ENCODE data around the gene TMEM184C.

Gene TMEM184C

DNA sequence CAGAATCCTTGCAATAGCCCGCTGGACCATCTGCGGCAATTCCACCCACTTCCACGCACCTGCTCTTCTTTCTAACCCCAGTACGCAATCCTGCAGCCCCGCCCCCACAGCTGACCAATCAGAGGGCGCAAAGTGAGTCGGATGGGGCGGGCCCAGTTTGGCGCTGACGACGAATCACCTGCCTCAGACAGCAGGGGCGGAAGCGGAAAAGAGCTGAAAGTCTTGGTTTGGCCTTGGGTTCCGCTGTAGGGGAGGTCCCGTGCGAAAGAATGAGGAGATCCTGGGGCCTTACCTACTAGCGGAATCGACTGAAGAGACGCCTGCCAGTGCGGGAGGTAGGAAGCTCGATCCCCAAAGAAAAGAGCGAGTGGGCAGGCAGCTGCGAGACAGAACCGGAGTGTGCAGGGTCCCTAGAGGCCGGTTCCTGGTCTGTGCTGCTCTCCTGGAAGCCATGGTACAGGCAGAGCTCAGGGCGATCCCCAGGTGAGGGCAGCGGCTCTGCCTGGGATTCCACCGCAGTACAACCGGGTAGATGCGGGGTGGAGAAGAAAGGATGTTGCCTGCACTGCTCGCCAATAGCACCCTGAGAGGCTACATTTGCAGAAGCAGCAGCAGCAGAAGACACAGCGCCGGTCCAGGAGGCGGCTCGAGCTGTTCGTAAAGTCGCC is at the start of gene TMEM184C:
TMEM184C (plus strand) TSS at position 225 of the 668 bp plus-strand sequence. CDS start 560 bp downstream, outside the sequence.
- peak; percentile 80 for DNase-seq

DNA sequence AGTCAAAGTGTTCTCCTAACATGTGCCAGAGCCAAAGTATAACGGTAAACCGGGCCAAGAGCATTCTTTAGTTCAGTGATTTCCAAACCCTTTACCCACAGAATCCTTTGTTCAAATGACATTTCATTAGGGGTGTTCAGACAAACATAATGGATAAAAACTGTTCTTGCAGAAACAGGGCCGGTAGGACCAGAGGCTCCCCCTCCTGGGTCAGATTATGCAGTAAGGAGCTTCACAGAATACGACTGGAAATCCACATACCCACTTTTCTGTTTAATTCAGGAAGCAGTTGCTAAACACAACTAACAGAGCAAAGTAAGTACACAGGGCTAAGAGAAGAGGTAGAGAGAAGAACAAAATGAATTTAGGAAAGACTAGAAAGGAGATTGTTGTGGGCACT is 46.6 kb upstream of the TMEM184C start:
- no peak for DNase-seq

DNA sequence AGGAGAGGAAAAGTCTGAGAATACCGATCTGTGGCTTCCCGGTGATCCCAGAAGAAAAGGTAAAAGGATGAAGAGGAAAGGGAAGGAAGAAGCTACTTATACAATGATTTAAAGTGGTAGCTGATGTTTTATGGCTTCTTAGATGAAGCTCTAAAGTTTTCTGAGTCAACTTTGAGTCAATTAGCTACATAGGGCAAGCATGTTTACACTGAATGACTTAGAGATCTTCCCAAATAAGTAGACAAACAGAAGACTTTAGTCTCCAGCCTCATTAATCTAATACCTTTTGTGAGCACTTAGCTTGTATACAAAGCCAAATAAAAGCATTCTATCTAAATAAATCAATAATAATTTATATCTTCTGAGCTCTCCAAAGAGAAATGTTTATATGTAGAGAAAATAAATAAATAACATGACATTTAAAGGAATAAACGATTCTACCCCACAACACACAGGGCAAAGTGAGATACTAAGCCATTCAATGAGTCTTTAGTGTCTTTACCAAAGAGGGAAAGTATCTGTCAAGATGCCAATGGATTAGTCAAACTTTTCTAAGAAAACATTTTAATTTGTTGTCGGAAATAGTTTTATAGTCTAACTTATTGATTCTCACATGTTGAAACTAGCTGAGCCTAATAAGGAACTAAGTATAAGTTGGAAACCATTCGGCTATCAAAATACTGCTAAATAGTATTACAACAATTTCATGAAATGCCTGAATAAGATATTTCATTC is 46.0 kb upstream of the TMEM184C start:
- no peak for DNase-seq

DNA sequence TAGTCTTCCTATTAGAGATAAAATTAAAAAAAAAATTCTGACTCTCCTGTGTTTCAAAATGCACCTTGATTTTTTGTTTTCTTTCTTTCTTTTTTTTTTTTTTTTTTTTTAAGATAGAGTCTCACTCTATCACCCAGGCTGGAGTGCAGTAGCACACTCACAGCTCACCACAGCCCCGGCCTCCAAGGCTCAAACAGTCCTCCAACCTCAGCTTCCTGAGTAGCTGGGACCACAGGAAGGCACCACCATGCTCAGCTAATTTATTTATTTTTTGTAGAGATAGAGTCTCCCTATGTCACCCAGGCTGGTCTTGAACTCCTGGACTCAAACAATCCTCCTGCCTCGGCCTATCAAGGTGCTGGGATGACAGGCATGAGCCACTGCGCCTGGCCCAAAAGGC is 41.1 kb upstream of the TMEM184C start:
- DNase-seq = no peak

DNA sequence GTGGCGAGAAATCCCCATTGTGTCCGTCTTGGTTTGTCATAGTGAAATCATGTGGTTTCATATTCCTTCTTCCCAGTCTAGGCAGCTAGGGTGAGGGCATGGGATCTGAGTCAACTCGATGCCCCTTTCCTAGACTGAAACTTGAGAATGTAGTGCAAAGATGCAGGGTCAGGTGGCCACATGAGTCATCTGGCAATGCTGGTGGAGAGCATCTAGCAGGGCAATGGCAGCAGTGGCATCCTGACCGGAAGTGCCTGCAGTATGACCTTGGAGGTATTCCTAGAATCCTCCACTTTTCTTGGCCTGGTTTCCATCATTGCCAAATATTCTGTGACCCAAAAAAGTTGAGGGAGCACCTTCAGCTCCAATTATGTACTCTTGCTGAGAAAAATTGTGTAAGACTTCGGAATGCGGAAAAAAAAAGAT is 39.1 kb upstream of the TMEM184C start:
- DNase-seq = no peak

DNA sequence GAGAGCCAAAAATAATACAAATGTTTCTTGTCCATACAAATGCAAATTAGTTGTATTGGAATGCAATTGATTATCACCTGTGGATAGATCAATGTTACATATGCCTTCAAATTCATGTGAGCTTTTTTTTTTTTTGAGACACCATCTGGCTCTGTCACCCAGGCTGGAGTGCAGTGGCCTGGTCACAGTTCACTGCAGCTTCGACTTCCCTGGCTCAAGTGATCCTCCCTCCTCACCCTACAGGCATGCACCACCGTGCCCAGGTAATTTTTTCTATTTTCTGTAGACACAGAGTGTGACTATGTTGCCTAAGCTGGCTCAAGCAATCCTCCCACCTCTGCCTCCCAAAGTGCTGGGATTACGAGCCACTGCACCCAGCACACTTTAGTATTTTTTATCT is 38.6 kb upstream of the TMEM184C start:
- no peak for DNase-seq

DNA sequence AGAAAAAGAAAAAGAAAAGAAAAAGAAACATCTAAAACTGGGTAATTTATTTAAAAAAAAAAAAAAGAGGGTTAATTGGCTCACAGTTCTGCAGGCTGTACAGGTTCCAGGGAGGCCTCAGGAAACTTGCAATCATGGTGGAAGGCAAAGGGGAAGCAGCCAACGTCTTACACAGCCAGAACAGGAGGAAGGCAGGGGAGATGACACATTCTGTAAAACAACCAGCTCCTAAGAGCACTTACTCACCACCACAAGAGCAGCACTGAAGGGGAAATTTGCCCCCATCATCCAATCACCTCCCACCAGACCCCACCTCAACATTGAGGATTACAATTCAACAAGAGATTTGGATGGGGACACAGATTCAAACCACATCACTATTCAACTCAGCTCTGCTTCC is 36.8 kb upstream of the TMEM184C start:
- DNase-seq = no peak

DNA sequence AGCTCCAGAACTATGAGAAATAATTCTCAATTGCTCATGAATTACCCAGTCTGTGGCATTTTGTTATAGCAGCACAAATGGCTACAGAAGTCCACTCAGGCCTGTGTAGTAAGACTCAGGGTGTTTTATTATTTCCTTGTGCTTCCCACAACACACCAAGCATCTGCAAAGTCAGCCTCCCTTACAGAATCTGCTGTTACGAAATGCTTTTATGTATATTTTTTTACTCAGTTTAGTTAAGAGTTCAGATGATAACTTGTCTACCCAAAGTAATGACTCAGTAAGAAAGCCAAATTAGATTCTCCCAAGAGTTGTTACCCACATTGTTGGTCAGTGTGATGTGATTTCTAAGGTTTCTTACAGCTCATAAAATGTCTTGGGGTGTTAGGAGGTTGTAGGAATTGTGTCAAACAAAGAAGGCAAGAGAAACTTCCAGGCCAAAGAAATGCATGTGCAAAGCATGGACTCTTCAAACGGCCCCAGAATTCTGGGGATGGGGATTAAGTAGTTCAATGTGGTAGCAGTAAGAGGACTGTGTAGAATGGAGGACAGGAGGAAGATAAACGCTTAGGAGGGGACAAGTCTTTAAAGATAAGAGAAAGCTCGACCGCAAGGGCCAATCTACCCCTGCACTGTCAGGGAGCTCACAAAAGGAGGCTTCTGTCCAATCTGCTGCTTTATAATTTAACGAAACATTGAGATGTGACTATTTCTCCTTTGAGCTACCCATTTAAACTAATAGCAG is 35.4 kb upstream of the TMEM184C start:
- no peak for DNase-seq

DNA sequence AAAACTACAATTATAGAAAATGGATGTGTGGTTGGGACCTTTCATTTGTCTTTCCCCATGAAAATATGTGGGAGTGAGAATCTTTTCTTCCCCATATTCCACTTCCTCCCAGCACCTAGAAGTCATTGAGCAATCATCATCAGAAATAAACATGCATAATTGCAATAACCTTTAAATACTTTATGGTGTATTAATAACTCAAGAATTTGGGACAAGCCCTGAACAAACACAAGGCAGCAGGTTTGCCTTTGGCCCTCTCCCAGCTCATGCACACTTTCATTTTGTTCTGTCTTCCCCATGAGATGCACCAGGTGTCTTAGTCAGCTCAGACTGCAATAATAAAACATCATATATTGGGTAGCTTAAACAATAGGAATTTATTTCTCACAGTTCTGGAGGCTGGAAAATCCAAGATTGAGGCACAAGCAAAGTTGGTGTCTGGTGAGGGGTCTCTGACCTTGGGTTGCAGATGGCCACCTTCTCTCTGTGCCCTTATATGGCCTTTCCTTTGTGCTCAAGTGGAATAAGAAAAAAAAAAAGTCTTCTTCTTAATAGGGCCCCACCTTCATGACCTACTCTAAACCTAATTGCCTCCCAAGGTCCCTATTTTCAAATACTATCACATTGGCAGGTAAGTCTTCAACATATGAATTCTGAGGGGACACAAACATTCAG is 34.7 kb upstream of the TMEM184C start:
- DNase-seq = no peak

DNA sequence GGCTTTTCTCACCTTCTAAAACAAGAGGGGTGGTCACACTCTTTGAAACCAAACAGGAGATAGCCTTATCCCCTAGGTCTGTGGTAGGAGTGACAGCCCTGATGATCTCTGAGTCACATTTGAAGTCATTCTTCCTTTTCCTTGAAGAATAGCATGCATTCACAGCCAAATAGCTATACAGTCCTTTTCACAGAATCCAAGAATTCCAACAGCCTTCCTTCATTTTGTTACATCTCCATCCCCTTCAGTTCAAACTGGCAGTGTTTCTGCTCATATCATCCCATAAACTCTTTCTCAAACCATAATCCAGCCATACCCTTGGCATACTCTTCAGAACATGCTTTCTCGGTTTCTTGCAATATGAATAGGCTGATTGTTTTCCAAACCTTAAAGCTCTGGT is 33.3 kb upstream of the TMEM184C start:
- no peak for DNase-seq

DNA sequence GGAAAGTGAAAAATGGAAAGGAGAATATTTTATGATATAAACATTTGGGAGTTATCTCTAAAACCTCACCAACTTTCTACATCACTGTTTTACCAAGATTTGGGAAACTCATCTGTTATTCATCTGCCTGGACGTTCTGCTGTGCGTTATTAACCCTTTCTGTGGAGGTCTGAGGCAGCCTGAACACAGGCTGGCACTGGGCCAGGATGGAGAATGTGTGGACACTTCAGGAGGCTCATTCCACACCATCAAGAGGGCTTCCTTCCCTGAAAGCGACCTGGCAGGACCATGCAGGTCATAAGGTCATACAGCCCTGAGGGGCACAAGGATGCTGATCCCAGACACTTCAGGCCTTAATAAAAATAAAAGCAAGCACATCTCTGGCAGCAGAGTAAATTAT is 31.2 kb upstream of the TMEM184C start:
- no peak for DNase-seq

DNA sequence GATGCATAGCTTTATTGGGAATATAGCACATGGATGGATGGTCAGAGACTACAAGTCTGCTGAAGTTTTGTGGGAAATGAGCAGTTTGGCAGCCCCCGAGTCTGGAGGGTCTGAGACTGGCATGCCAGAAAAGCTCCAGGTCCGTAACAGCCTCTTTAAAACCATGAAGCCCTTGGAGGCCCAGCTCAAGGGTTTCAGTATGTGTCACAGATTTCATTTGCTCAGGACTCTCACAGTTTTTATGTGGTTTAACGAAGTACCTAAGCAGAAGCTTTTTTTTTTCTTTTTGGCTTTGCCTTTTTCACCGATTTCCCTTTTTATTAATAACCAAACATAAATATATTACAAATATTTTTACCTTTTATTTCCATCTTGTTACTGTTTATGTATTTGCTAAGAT is 30.6 kb upstream of the TMEM184C start:
- DNase-seq = no peak

DNA sequence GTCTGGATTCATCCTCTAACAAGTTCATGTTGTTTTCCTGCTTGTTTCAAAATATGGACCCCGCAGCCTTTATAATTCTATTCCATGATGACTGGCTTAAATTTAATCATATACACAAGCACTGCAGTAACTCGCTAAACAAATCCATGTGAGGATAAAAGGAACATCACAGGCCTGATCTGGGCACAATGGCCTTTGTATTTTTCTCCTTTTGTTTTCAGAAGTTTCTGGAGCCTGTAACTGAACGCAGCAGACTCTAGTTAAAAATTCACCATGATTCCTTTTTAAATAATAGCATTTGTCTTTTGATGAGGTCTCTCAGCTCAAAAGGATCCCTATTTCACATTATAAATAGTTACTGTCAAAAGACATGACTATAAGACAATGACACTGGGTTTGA is 30.2 kb upstream of the TMEM184C start:
- no peak for DNase-seq

DNA sequence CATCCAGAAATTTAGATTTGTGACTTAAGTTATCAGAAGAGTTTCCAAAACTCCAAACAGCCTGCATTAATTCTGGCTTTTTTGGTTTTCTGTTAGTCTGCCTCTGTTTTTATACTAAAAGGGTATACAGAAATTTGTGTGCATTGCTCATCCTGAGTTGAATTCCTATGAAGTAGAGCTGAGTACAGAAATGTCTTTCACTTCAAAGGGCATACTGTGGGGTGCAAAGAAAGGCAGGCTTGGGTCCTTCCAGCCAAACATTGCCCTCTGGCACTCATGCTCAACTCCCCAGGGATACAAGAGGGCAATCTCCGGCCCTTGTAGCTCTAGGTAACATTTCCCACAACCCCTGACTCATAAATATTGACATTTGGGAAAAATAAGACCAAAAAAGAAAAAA is 27.6 kb upstream of the TMEM184C start:
- no peak for DNase-seq

DNA sequence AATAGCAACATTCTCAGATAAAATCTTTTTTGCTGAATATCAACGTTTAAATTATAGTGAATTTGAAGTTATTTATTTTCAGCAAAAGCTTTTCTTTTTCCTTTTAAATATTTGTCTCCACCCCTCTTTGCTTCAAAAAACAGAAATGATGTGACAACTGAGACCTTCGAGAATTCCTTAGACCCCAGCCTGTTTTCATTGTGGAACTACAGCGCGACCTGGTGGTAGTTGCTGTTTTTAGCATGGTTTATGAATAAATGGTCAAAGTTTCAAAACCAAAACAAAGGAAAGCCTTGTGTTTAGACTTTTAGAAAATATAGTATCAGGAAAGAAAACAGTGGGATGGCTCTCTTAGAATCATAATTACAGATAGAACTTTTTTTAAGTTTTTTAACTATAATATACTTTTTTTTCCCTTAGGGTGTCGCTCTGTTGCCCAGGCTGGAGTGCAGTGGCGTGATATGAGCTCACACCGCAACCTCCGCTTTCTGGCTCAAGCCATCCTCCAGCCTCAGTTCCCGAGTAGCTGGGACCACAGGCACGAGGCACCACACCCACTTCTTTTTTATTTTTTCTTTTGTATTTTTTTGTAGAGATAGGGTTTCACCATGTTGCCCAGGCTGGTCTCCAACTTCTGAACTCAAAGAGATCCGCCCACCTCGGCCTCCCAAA is 26.8 kb upstream of the TMEM184C start:
- DNase-seq = no peak

DNA sequence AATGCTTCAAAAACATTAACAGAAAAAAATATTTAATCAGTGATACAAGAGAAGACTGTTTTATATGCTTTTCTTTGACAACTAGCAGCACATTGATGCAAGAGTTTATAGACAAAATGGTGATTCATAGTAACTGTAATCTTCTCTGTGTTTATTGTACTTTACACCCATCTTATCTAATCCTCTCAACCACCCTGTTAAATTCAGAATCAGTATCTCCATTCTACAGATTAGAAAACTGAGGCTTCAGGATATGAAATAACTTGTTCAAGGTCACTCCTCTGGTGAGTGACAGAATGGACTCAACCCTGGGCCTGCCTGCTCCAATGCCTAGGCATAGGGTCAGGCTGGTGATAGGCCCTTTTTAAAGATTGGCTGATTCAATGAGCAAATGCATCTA is 26.1 kb upstream of the TMEM184C start:
- DNase-seq = no peak

DNA sequence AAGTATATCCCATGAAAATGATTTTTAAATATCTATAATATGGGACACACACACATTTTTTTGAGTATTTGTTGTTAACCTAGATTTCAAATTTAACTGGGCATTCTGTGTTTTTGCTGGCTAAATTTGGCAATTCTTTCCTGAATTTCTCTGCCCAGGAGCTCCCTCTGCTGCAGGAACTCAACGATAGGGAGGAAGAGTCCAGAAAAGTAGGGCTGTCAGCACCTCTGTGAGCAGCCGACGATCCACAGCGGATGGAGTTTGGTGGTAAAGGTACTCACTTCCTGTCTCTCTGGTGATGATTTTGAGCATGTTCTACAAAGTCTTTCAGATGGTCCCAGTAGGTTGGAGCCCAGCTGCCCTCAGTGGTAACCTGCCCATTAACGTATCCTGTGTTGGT is 23.1 kb upstream of the TMEM184C start:
- DNase-seq = no peak

DNA sequence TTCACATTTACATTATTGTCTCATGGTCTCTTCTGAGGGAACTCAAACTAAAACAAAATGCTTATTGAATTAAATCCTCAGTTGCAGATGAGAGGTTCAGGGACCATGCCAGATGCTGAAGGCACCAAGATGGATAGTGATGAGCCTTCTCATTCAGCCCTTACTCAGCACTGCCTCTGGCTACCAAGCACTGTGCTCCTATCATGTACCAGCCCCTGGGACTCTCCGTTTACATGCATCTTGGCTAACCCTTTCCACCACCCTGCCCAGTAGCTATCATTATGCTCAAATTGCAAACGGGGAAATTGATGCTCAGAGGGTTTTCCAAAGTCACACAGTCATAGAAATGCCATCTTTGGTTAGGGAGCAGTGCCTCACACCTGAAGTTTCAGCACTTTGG is 22.6 kb upstream of the TMEM184C start:
- DNase-seq = no peak

DNA sequence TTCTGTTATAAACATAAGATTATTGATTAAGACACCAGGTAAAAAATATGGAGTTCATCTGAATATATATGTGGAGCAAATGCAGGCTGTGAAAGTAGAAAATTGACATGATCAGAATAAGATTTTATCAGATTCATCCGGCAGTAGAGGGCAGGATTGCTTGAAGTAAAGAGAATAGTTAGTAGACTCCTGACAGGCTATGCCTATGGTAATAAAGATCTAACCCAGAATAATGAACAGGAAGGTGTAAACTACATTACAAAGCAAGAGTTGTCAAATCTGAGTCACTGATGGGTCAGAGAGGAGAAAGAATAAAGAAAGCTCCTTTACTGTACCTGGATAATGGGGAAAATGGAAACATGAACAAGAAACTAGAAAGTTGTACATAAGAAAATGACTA is 20.8 kb upstream of the TMEM184C start:
- DNase-seq = no peak

DNA sequence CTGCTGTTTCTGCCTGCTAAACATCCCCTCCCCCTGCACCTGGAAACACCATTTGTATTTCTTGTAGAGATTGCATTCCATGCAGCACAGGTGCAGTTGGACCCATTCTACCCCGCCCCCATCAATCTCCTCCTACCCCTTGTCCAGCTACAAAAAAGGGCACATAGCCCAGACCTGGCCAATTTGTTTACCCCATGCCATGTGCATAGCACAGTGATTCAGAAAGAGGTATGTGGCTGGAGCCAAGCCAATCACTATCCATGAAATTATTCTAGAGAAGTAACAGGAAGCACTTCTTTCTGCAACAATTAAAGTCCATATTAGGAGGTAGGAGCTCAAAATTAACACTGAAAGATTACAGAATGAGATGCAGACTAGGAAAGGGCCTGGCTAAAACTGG is 20.2 kb upstream of the TMEM184C start:
- DNase-seq = no peak

DNA sequence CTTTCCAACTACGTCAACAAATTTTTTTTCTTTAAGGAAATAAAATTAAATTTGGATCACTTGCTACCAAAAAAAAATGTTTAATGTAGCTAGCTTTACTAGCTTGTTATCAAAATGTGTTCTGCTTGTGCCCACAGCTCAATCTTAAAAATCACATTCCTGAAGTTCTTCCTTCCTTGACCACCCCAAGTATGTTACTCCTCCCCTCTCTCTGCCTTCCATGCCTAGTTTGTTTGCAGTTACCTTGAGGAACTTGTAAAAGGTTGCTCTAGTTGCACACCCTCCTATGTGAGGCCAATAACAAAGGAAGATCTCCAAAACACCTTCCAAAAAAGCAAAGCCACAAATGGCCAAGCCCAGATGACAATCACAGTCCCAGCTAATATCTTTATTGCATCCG is 19.6 kb upstream of the TMEM184C start:
- no peak for DNase-seq

DNA sequence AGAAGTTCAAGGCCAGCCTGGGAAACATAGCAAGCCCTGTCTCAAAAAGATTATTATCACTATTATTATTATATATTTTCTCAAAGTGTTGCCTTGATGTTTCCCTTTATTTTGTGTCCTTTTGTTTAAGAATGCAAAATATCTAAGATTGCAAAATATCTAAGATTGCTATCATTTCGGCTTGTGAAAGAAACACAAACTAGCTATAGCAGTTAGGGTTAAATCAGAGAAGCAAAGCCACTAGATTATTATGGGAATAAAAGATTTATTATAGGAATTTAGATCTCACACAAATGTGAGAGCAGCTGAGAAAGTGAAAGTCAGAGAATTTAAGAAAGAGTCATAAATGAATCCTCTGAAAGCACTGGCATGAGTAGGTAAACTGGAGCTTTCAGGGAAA is 18.0 kb upstream of the TMEM184C start:
- DNase-seq = no peak

DNA sequence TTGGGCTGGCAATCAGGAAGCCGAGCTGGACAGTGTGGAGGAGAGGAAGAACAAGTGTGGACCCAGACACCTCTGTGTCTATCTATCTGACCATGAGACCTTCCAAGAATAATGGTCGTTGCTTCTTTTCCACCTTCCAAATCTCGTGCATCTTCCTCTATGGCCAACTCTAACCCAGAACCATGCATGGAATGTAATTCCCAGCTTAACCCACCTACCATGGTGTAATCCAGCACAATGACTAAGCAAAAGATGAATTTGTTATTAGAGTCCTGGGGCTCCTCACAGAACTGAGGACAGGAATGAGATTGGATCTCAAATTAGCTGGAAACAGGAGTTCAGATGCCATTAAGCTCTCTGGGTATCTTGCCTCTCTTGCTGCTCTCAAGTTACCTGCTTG is 17.4 kb upstream of the TMEM184C start:
- no peak for DNase-seq
